GM12865 (cell line): ENCODE data around the gene BLOC1S4.
A peak's percentile ranks its signal among the peaks of the same experiment; 100 is the strongest.
"Not testable (repeated sequence)": the region's sequence is repeated elsewhere in the genome, so short reads cannot be mapped to it uniquely, and the experiment has no call there.

ENCODE experiments used
- DNase-seq: peaks from one replicate; pipeline ENCODE4 v3.0.0; 2010; ENCODE audit warnings: low read depth
- H3K4me3 ChIP-seq: 2 replicates; pipeline ENCODE4 v1.5.1; 2011; ENCODE audit warnings: mild to moderate bottlenecking, low read depth, low read length, control low read depth
- TF ChIP-seq, protein P1 (sequence below): IDR thresholded peaks from 2 replicates; pipeline ENCODE4 v1.5.1; 2011; ENCODE audit warnings: low read length, control low read depth, low read depth, inconsistent platforms; ENCODE audit not compliant: insufficient read depth; ENCODE audit errors: missing control alignments

The BLOC1S4 gene

DNA sequence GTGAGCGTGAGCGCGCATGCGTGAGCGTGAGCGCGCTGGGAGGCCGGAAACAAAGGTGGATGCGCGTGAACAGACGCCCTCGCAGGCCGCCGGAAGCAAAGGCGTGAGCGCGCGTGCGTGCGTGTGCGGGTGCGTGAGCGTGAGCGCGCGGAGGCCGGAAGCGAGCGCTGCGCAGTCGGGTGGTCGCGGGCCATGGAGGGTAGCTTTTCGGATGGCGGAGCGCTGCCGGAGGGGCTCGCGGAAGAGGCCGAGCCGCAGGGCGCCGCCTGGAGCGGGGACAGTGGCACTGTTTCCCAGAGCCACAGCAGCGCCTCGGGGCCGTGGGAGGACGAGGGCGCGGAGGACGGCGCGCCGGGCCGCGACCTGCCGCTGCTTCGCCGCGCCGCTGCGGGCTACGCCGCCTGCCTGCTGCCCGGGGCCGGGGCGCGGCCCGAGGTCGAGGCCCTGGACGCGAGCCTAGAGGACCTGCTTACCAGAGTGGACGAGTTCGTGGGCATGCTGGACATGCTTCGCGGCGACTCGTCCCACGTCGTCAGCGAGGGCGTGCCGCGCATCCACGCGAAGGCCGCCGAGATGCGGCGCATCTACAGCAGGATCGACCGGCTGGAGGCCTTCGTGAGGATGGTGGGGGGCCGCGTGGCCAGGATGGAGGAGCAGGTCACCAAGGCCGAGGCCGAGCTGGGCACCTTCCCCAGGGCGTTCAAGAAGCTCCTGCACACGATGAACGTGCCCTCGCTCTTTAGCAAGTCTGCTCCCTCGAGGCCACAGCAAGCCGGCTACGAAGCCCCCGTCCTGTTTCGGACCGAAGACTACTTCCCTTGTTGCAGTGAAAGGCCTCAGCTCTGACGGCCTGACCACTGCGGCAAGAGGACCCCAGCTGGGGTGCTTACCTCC lies at the start of gene BLOC1S4:
Gene BLOC1S4 (plus strand): TSS at position 157 of the 894 bp plus-strand sequence. CDS start 36 bp downstream, at position 193.
- H3K4me3 ChIP-seq = peak within 1 kb of the TSS; percentile 66

GRCh38 chr4:6668391-6668790 lies 47.6 kb upstream of the BLOC1S4 start:
- no peak overlapping the region for H3K4me3 ChIP-seq
- DNase-seq = no peak
- TF ChIP-seq, protein P1, sequence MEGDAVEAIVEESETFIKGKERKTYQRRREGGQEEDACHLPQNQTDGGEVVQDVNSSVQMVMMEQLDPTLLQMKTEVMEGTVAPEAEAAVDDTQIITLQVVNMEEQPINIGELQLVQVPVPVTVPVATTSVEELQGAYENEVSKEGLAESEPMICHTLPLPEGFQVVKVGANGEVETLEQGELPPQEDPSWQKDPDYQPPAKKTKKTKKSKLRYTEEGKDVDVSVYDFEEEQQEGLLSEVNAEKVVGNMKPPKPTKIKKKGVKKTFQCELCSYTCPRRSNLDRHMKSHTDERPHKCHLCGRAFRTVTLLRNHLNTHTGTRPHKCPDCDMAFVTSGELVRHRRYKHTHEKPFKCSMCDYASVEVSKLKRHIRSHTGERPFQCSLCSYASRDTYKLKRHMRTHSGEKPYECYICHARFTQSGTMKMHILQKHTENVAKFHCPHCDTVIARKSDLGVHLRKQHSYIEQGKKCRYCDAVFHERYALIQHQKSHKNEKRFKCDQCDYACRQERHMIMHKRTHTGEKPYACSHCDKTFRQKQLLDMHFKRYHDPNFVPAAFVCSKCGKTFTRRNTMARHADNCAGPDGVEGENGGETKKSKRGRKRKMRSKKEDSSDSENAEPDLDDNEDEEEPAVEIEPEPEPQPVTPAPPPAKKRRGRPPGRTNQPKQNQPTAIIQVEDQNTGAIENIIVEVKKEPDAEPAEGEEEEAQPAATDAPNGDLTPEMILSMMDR = no peak

More for the DNA sequence above, at the start of gene BLOC1S4:
- peak; percentile 98 for DNase-seq
- TF ChIP-seq, protein P1 = no peak

- H3K4me3 ChIP-seq = no peak overlapping the region
- no peak for DNase-seq
- TF ChIP-seq, protein P1 = no peak
Measured at GRCh38 chr4:6671648-6672047, 44.3 kb upstream of the BLOC1S4 start.

DNA sequence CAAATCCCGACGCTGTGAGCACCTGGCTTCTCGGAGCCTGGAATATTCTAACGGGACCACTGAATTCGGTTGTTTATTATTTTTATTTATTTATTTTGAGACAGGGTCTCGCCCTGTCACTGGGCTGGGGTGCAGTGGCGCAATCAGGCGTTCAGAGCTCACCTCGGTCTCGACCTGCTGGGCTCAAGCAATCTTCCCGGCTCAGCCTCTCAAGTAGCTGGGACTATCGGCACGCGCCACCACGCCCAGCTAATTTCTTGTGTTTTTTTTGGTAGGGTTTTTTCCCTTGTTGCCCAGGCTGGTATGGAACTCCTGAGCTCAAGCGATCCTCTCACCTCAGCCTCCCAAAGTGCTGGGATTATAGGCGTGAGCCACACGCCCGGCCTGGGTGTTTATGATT lies 43.8 kb upstream of the BLOC1S4 start:
- no peak overlapping the region for H3K4me3 ChIP-seq
- no peak for DNase-seq
- TF ChIP-seq, protein P1 = no peak

- not testable (repeated sequence) for DNase-seq, H3K4me3 ChIP-seq
Measured at GRCh38 chr4:6672541-6673190, 43.3 kb upstream of the BLOC1S4 start.

GRCh38 chr4:6673191-6673659 lies 42.7 kb upstream of the BLOC1S4 start:
- not testable (repeated sequence) for DNase-seq
- H3K4me3 ChIP-seq = peak overlapping the region; percentile 65

DNA sequence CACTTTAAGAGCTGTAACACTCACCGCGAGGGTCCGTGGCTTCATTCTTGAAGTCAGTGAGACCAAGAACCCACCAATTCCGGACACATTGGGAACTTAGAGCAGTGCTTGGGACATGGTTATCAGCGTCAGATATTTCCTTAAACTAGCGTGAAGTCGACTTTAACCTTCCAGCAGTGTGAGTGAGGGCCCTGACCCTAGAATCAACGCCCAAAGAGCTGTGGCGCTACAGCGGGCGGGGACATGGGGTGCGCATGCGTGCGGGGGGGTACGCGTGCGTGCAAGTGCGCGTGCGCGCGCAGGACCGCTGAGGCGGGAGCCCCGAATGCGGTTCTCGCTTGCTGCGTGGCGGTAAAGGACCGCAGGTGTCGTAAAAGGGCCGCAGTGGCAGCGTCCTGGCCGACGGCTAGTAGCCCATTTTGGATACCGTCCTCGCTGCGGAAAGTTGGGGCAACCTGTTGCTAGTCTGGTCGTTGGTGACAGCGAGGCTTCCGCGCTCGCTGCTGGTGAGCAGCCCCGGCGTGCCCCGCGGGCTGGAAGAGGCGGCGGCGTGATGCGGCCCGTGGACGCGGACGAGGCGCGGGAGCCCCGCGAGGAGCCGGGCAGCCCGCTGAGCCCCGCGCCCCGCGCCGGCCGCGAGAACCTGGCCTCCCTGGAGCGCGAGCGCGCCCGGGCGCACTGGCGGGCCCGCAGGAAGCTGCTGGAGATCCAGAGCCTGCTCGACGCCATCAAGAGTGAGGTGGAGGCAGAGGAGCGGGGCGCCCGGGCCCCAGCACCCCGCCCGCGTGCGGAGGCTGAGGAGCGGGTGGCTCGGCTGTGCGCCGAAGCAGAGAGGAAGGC lies 42.1 kb upstream of the BLOC1S4 start:
- DNase-seq = peak; percentile 98
- peak overlapping the region; percentile 65 for H3K4me3 ChIP-seq
- TF ChIP-seq, protein P1 = no peak
